ENCODE results near the gene KIT. TPM values are rescaled to one million over a fixed set of nuclear protein-coding genes. Genes with fewer than 3 reads are reported as not detected.

Gene KIT
- total RNA-seq, 1 donor from 2014 or later, result 16.7 TPM

DNA sequence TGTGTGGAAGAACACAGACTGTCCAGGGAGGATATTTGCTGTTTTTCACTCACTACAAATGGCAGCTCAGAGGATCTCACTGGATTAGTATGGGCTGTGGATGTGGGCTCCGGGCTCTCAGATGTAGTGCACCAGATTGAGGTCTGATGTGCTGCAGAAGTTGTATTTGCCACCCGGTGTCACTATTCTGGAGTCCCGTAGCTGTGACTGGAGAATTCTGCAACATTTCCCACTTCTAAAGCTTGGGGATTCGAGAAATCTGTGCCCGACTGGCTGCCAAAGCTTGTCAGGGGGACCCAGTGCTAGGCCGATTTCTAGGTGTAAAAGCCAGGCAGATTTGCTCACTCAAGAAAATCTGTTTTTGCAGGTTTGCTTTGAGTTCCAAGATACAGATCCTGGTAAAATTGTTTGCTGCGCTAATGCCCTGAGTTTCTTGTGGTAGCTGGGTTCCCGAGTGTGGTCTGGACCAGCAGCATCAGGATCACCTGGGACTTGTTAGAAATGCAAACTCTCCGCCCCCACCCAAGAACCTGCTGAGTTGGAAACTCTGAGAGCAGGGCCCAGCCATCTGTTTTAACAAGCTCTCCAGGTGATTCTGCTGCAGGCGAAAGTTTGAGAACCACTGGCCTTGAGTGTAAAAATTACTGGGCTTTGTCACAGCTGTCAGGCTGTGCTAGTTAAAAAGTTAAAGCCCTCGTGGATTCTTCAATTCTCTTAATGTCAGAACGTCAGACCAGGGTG, 18.1 kb downstream of the KIT start:
- Histone ChIP-seq H3K4me3 (no peak overlapping the region), H3K27me3 (no peaks in the 10 kb centered on the region), H3K9me3 (no peaks in the 10 kb centered on the region), H3K27ac (no peak overlapping the region), H3K36me3 (no peaks in the 10 kb centered on the region), H3K4me1 (no peaks in the 10 kb centered on the region)
- TF ChIP-seq POLR2A (IDR thresholded peaks at IDR 0.05) (no peak), CTCF (IDR thresholded peaks at IDR 0.05) (no peak), POLR2AphosphoS5 (IDR thresholded peaks at IDR 0.05; ENCODE audit: insufficient read depth in 1 of 2, low read depth in 1 of 2) (no peak)
- intact Hi-C loops (cut with DNase I), result no loop called here
- DNase-seq (ENCODE audit: extremely low spot score in 2 of 2), result no peak

- intact Hi-C loops (cut with DNase I), result no loop called here
- no peak for DNase-seq (ENCODE audit: extremely low spot score in 2 of 2)
- no peaks in the 10 kb centered on the region for H3K9me3 ChIP-seq
- no peak overlapping the region for H3K4me3 ChIP-seq
- H3K4me1 ChIP-seq, result no peaks in the 10 kb centered on the region
- H3K27me3 ChIP-seq, result no peaks in the 10 kb centered on the region
- H3K27ac ChIP-seq, result no peak overlapping the region
- no peaks in the 10 kb centered on the region for H3K36me3 ChIP-seq
- TF ChIP-seq POLR2AphosphoS5 (IDR thresholded peaks at IDR 0.05; ENCODE audit: insufficient read depth in 1 of 2, low read depth in 1 of 2) (no peak), POLR2A (IDR thresholded peaks at IDR 0.05) (no peak), CTCF (IDR thresholded peaks at IDR 0.05) (no peak)
These were observed 18.9 kb downstream of the KIT start for GRCh38 chr4:54676658-54677057.

DNA sequence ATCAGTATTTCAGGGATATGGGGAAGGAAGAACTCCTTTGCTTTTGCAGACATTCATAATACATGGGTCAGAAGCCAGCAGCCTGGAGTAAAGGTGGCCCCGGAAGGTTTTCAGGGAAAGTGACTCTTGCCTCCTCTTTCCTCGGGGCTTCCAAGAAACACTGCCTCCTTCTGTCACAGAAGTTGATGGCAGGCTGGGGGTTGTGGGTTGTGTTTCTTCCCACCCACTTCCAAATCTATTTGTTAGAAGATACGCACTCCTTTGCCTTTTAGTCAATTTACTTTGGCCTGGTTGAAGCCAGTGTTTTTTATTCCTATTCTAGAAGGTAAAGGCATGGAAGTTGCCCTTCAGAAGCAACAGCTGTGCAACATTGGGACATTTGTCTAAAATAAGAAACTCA, 19.7 kb downstream of the KIT start:
- no peaks in the 10 kb centered on the region for H3K36me3 ChIP-seq
- no peak for TF ChIP-seq CTCF (IDR thresholded peaks at IDR 0.05)
- TF ChIP-seq POLR2A (IDR thresholded peaks at IDR 0.05), result no peak
- TF ChIP-seq POLR2AphosphoS5 (IDR thresholded peaks at IDR 0.05; ENCODE audit: insufficient read depth in 1 of 2, low read depth in 1 of 2), result no peak
- intact Hi-C loops (cut with DNase I), result no loop called here
- H3K9me3 ChIP-seq, result no peaks in the 10 kb centered on the region
- no peak for DNase-seq (ENCODE audit: extremely low spot score in 2 of 2)
- H3K27ac ChIP-seq, result no peak overlapping the region
- H3K27me3 ChIP-seq, result no peaks in the 10 kb centered on the region
- H3K4me3 ChIP-seq, result no peak overlapping the region
- H3K4me1 ChIP-seq, result no peaks in the 10 kb centered on the region

- Histone ChIP-seq H3K36me3 (no peaks in the 10 kb centered on the region), H3K27me3 (no peaks in the 10 kb centered on the region), H3K9me3 (no peaks in the 10 kb centered on the region), H3K27ac (no peak overlapping the region), H3K4me3 (no peak overlapping the region), H3K4me1 (no peaks in the 10 kb centered on the region)
- no peak for DNase-seq (ENCODE audit: extremely low spot score in 2 of 2)
- TF ChIP-seq POLR2AphosphoS5 (IDR thresholded peaks at IDR 0.05; ENCODE audit: insufficient read depth in 1 of 2, low read depth in 1 of 2) (no peak), CTCF (IDR thresholded peaks at IDR 0.05) (no peak), POLR2A (IDR thresholded peaks at IDR 0.05) (no peak)
- intact Hi-C loops (cut with DNase I), result no loop called here
These were observed 20.3 kb downstream of the KIT start for GRCh38 chr4:54677853-54678650.

DNA sequence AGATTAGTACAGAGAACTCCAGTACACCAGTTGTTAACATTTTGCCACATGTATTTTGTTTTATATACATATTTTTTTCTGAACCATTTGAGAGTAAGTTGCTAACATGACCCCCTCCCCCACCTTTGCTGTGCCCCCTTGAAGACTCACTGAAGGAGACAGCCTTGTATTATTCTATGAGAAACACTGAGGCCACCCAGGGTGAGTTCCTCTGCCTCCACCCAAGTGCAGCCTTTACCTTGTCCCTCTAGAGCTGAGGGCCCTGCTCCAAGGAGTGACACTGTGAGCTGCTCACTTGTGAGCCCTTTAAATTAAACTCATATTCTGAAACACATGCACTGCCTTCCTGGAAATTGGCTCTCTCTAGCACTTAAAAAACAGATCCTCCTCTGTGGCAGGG, 21.1 kb downstream of the KIT start:
- Histone ChIP-seq H3K27ac (no peak overlapping the region), H3K4me3 (no peak overlapping the region), H3K36me3 (no peaks in the 10 kb centered on the region), H3K9me3 (no peaks in the 10 kb centered on the region), H3K4me1 (no peaks in the 10 kb centered on the region), H3K27me3 (no peaks in the 10 kb centered on the region)
- TF ChIP-seq POLR2A (IDR thresholded peaks at IDR 0.05) (no peak), CTCF (IDR thresholded peaks at IDR 0.05) (no peak), POLR2AphosphoS5 (IDR thresholded peaks at IDR 0.05; ENCODE audit: insufficient read depth in 1 of 2, low read depth in 1 of 2) (no peak)
- intact Hi-C loops (cut with DNase I), result no loop called here
- DNase-seq (ENCODE audit: extremely low spot score in 2 of 2), result no peak

Measured in vagina (tissue), 2 donors.